Heart left ventricle (tissue), 13 donors: Measurements from ENCODE around the gene RFFL.

ENCODE experiments used
- POLR2A ChIP-seq, 2 donors: fragments of 450-650 bp; IDR thresholded peaks; one replicate each; pipeline ENCODE4 v1.6.1; 2017; ENCODE audit warnings: antibody characterized with exemption in 2 of 2, mild to moderate bottlenecking in 2 of 2, moderate library complexity in 2 of 2
- TF ChIP-seq, protein P1 (sequence below), 12 donors: fragments of 200-600 bp; sonication (generic) in 4 of 12; IDR thresholded peaks; one replicate each; pipeline versions ENCODE4 v1.5.0 to v1.8.0; 2018 to 2022; ENCODE audit warnings: antibody characterized with exemption in 12 of 12, mild to moderate bottlenecking in 5 of 12
- donor health status: ischemic (EF 13 %, LVEDD 7.1; RV severe dilation, severe dysfunction).
- donor health status: DM: no; HTN: yes; CAD: no.
- donor health status: DM: no; HTN: no; CAD: no.
- donor health status: ischemic (EF 25% LVEDD 6.9; RV normal size, moderate dysfunction).
- donor health status: ischemic (EF 25% LVEDD 5.7; RV mildly dilated, moderate dysfunction).
- donor health status: ischemic (EF 35%, LVEDD 5.7; RV mildly dilated, moderate dysfunction).
- donor health status: nonischemic (EF 11% LVEDD 7.7; RV severe dilation, severe dysfunction).
- donor health status: DM: yes; HTN: yes; CAD: no.
- donor health status: PGD.
- donor health status: ischemic (EF 29% LVEDD 5.4; RV normal size, mild dysfunction).
- donor health status: nonischemic (EF 23%, LVEDD 6.1; RV moderate dilation, normal function).

DNA sequence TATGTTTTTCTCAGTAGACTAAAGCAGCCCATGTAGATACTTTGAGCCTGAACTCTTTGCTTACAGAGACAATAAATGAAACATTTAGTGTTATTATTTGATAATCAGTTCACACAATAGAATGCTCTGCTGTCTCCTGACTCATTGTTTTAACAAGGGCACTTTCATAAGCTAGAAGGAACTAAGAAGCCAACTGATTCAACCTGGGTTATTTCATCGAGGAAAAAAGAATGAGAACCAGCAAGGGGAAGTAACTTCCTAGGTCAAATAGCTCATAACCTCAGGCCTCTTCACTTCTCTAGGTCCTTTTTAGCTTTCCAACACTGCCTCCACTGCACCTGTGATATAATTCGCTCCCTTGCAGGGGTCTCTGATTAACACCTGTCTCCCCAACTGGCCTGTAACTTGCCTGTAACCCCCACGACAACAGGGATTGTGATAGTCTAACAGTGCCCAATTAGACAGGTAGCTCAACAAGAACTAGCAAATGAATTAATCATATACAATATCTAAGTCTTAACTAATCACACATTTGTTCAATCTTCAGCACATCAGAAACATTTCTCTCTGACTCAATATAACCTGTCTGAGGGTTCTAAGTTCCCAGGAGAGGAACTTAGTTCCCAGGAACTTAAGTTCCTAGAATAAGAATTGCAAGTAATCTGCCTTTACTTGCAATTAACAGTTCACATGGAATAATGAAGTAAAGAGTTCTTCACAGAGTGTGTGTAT, 34.8 kb downstream of the RFFL start:
- TF ChIP-seq, protein P1, sequence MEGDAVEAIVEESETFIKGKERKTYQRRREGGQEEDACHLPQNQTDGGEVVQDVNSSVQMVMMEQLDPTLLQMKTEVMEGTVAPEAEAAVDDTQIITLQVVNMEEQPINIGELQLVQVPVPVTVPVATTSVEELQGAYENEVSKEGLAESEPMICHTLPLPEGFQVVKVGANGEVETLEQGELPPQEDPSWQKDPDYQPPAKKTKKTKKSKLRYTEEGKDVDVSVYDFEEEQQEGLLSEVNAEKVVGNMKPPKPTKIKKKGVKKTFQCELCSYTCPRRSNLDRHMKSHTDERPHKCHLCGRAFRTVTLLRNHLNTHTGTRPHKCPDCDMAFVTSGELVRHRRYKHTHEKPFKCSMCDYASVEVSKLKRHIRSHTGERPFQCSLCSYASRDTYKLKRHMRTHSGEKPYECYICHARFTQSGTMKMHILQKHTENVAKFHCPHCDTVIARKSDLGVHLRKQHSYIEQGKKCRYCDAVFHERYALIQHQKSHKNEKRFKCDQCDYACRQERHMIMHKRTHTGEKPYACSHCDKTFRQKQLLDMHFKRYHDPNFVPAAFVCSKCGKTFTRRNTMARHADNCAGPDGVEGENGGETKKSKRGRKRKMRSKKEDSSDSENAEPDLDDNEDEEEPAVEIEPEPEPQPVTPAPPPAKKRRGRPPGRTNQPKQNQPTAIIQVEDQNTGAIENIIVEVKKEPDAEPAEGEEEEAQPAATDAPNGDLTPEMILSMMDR (IDR thresholded peaks at IDR 0.05): no peak
- TF ChIP-seq POLR2A (IDR thresholded peaks at IDR 0.05): no peak
